Ishikawa (cell line): Measurements from ENCODE around the gene RAP1GAP.

Source experiments
- CEBPB ChIP-seq: IDR thresholded peaks from 2 replicates; pipeline ENCODE4 v1.6.1; 2012
- CREB1 ChIP-seq: IDR thresholded peaks from 2 replicates; pipeline ENCODE4 v1.6.1; 2012; ENCODE audit warnings: low read depth
- EGR1 ChIP-seq: IDR thresholded peaks from 2 replicates; pipeline ENCODE4 v1.6.1; 2012
- EP300 ChIP-seq: IDR thresholded peaks from 2 replicates; pipeline ENCODE4 v1.6.1; 2012; ENCODE audit warnings: borderline replicate concordance
- FOXM1 ChIP-seq: IDR thresholded peaks from 2 replicates; pipeline ENCODE4 v1.6.1; 2012; ENCODE audit warnings: low read depth, borderline replicate concordance
- NFIC ChIP-seq: IDR thresholded peaks from 2 replicates; pipeline ENCODE4 v1.6.1; 2012
- RAD21 ChIP-seq: IDR thresholded peaks from 2 replicates; pipeline ENCODE4 v1.6.1; 2012; ENCODE audit warnings: low read depth
- REST ChIP-seq: IDR thresholded peaks from 2 replicates; pipeline ENCODE4 v1.6.1; 2012; ENCODE audit warnings: low read depth, mild to moderate bottlenecking
- TAF1 ChIP-seq: IDR thresholded peaks from 2 replicates; pipeline ENCODE4 v1.6.1; 2012; ENCODE audit warnings: low read depth, mild to moderate bottlenecking
- TCF12 ChIP-seq: IDR thresholded peaks from 2 replicates; pipeline ENCODE4 v1.6.1; 2012; ENCODE audit warnings: low read depth
- TEAD4 ChIP-seq: IDR thresholded peaks from 2 replicates; pipeline ENCODE4 v1.6.1; 2012
- YY1 ChIP-seq: IDR thresholded peaks from 2 replicates; pipeline ENCODE4 v1.6.1; 2012; ENCODE audit warnings: low read depth
- ZBTB7A ChIP-seq: IDR thresholded peaks from 2 replicates; pipeline ENCODE4 v1.6.1; 2012; ENCODE audit warnings: low read depth
- TF ChIP-seq, protein P1 (sequence below): IDR thresholded peaks from 2 replicates; pipeline ENCODE4 v1.6.1; 2012
- TF ChIP-seq, protein P2 (sequence below): IDR thresholded peaks from 2 replicates; pipeline ENCODE4 v1.6.1; 2012

The RAP1GAP gene

DNA sequence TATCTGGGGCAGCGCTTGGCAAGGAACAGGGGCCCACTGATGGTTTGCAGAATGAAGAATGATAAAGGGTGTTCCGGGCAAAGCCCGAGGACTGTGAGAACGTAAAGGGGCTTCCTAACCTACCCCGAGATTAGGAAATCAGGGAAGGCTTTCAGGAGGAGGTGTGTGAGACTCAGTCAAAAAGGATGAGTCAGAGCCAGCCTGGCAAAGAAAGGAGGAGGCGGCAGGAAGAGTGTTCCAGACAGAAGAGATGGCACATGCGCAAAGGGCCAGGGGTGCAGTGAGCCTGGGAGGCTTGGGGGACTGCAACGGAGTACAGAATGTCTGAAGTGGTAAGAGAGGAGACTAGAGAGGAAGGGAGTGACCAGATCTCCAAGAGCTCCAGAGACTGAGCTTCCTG, 70.3 kb downstream of the RAP1GAP start:
- TF ChIP-seq, protein P1, sequence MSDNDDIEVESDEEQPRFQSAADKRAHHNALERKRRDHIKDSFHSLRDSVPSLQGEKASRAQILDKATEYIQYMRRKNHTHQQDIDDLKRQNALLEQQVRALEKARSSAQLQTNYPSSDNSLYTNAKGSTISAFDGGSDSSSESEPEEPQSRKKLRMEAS = no peak
- TF ChIP-seq EP300 = no peak
- TF ChIP-seq TEAD4 = no peak
- TF ChIP-seq TCF12 = no peak
- TF ChIP-seq CREB1 = no peak
- TF ChIP-seq RAD21 = no peak
- TF ChIP-seq CEBPB = no peak
- TF ChIP-seq YY1 = no peak
- TF ChIP-seq TAF1 = no peak
- TF ChIP-seq NFIC = no peak
- no peak for TF ChIP-seq EGR1
- no peak for TF ChIP-seq REST

DNA sequence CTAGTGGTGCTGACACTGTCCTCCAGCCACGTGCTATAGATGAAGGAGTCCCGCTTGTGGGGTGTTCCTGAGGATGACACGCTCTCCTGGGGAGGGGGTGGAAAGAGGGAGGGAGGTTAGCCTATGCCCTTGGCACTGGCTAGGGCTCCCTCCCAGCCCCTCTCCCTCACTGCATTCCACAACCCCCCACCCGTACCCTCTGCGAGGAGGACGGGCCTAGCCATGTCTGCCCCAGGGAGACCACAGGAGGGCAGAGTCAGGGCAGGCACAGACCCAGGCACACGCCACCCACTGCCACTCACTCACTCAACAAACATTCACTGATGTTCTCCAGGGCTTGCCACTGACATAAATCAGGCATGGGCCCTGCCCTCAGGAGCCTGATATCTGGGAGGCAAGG, 70.7 kb downstream of the RAP1GAP start:
- TF ChIP-seq TCF12 (no peak), TEAD4 (no peak), FOXM1 (no peak), EGR1 (no peak), NFIC (no peak), CEBPB (no peak), ZBTB7A (no peak), RAD21 (no peak), CREB1 (no peak), EP300 (no peak), TAF1 (no peak), YY1 (no peak)
- TF ChIP-seq, protein P2, sequence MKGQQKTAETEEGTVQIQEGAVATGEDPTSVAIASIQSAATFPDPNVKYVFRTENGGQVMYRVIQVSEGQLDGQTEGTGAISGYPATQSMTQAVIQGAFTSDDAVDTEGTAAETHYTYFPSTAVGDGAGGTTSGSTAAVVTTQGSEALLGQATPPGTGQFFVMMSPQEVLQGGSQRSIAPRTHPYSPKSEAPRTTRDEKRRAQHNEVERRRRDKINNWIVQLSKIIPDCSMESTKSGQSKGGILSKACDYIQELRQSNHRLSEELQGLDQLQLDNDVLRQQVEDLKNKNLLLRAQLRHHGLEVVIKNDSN = no peak
- TF ChIP-seq, protein P1 = no peak

DNA sequence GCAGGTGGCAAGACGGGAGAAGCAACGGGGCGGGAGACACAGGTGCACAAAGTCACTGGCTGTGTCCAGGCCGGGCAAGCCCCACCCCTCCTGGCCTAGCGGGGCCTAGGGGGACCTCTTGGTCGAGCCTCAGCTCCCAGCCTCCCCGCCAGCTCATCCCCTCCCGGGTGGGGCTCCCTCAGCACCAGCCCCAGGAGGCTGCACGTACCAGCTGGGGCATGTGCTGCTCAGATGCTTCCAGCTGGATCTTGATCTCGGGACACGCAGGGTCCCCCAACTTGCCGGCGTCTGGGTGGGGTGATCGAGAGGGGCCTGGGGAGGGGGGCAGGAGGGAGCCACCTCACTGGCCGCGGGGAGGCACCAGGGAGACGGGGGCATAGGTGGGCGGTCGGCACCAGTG, 71.4 kb downstream of the RAP1GAP start:
- TF ChIP-seq NFIC (no peak), CEBPB (no peak), TAF1 (no peak), TCF12 (no peak), CREB1 (no peak)

- TF ChIP-seq CREB1 (no peak), TCF12 (no peak), NFIC (no peak), YY1 (no peak), CEBPB (no peak), ZBTB7A (no peak), REST (no peak), EP300 (no peak), FOXM1 (no peak), TAF1 (no peak)
- TF ChIP-seq, protein P2 = no peak
Observed at GRCh38 chr1:21596628-21597027, 72.5 kb downstream of the RAP1GAP start.

DNA sequence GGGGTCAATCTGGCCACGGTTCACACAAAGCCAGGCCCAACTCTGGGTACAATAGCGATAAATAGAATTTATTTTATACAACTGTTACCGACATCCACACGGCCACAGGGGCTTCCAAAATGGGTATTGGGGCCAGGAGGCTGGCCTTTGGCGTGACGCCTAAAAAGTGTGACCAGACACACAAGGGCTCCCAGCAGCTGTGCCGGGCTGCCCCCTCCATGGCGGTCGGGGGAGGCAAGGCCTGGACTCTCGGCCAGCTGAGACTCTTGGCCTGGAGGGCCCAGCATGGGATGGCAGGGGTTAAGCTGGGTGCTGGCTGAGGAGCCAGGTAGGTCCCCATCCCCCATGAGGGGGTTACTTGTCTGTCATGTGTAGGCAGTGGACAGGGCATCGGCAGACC, 73.0 kb downstream of the RAP1GAP start:
- TF ChIP-seq TCF12 (no peak), CEBPB (no peak), NFIC (no peak), ZBTB7A (no peak), REST (no peak), YY1 (no peak), EGR1 (no peak), RAD21 (no peak), CREB1 (no peak), TAF1 (no peak)
- TF ChIP-seq, protein P2 = no peak
- TF ChIP-seq, protein P1 = no peak
